Activated naive CD4-positive, alpha-beta T cell treated with Interleukin-2 at 50 U/mL for 16 hours (primary cell): ENCODE results near the gene SSRP1.
A peak's percentile ranks its signal among the peaks of the same experiment; 100 is the strongest.

Experiments used
- DNase-seq: peaks from one replicate; pipeline ENCODE4 v3.0.0-alpha.2; 2020

SSRP1 gene

GRCh38 chr11:57335023-57335342 lies 709 bp downstream of the SSRP1 start:
- no peak for DNase-seq

GRCh38 chr11:57332694-57333440 lies 2.8 kb downstream of the SSRP1 start:
- no peak for DNase-seq

GRCh38 chr11:57331720-57332119 lies 4.0 kb downstream of the SSRP1 start:
- no peak for DNase-seq

- DNase-seq = peak; percentile 14
Observed at GRCh38 chr11:57330029-57330428, 5.7 kb downstream of the SSRP1 start.

- DNase-seq = no peak
Observed at GRCh38 chr11:57327721-57328120, 8.0 kb downstream of the SSRP1 start.

- DNase-seq = no peak
Observed at GRCh38 chr11:57325735-57326048, 10.0 kb downstream of the SSRP1 start.

- DNase-seq = peak; percentile 95
Observed at GRCh38 chr11:57324886-57325734, 10.6 kb downstream of the SSRP1 start, which contains the start of gene TNKS1BP1. TSS of gene TNKS1BP1 (minus strand) at chr11:57324952. CDS start at chr11:57321885, 3,067 bp downstream.

- DNase-seq = peak; percentile 8
Observed at GRCh38 chr11:57324154-57324885, 11.4 kb downstream of the SSRP1 start.

GRCh38 chr11:57323855-57324153 lies 11.9 kb downstream of the SSRP1 start:
- no peak for DNase-seq

GRCh38 chr11:57323167-57323854 lies 12.4 kb downstream of the SSRP1 start:
- DNase-seq = no peak

- peak; percentile 27 for DNase-seq
Observed at GRCh38 chr11:57322256-57323166, 13.2 kb downstream of the SSRP1 start.

GRCh38 chr11:57321388-57322255 lies 14.1 kb downstream of the SSRP1 start:
- no peak for DNase-seq

GRCh38 chr11:57320719-57321387 lies 14.8 kb downstream of the SSRP1 start:
- no peak for DNase-seq

GRCh38 chr11:57320067-57320718 lies 15.5 kb downstream of the SSRP1 start:
- DNase-seq = no peak

GRCh38 chr11:57318178-57318577 lies 17.5 kb downstream of the SSRP1 start:
- no peak for DNase-seq

GRCh38 chr11:57316017-57316416 lies 19.7 kb downstream of the SSRP1 start:
- DNase-seq = no peak

- DNase-seq = no peak
Observed at GRCh38 chr11:57315491-57315890, 20.2 kb downstream of the SSRP1 start.

- DNase-seq = no peak
Observed at GRCh38 chr11:57314221-57314973, 21.3 kb downstream of the SSRP1 start.

GRCh38 chr11:57313788-57314135 lies 21.9 kb downstream of the SSRP1 start:
- DNase-seq = no peak
